IPS-18a (cell line): ENCODE results near the gene HESX1.

Experiments
- H3K27ac ChIP-seq: one replicate; pipeline ENCODE4 v1.5.1; 2013; ENCODE audit warnings: low read length
- H3K27me3 ChIP-seq: one replicate; pipeline ENCODE4 v1.6.1; 2013; ENCODE audit warnings: mild to moderate bottlenecking, low read length; ENCODE audit not compliant: control insufficient read depth, insufficient read depth
- H3K36me3 ChIP-seq: one replicate; pipeline ENCODE4 v1.6.1; 2013; ENCODE audit warnings: low read depth, low read length; ENCODE audit not compliant: control insufficient read depth
- H3K4me1 ChIP-seq: one replicate; pipeline ENCODE4 v1.6.1; 2013; ENCODE audit warnings: low read depth, low read length; ENCODE audit not compliant: control insufficient read depth
- H3K4me3 ChIP-seq: one replicate; pipeline ENCODE4 v1.5.1; 2013; ENCODE audit warnings: low read length
- H3K9ac ChIP-seq: one replicate; pipeline ENCODE4 v1.6.1; 2013; ENCODE audit warnings: mild to moderate bottlenecking, low read length, moderate library complexity
- H3K9me3 ChIP-seq: one replicate; pipeline ENCODE4 v1.6.1; 2013; ENCODE audit warnings: low read depth, low read length; ENCODE audit not compliant: control insufficient read depth

HESX1 gene

GRCh38 chr3:57164657-57165573 lies 34.9 kb downstream of the HESX1 start, which contains the start of gene IL17RD:
TSS of gene IL17RD (minus strand) at chr3:57165353. CDS start at chr3:57165286, 67 bp downstream.
- no peaks in the 10 kb centered on the region for H3K36me3 ChIP-seq
- peak within 1 kb of the TSS; percentile 86 for H3K4me3 ChIP-seq
- H3K27me3 ChIP-seq, result peaks cover 35% of the 10 kb centered on the region
- H3K9ac ChIP-seq, result peak within 1 kb of the TSS; percentile 86
- no peak within 1 kb of the TSS for H3K27ac ChIP-seq
- no peaks in the 10 kb centered on the region for H3K9me3 ChIP-seq
- H3K4me1 ChIP-seq, result peaks cover 47% of the 10 kb centered on the region

GRCh38 chr3:57164217-57164656 lies 35.5 kb downstream of the HESX1 start:
- Histone ChIP-seq H3K9me3 (no peaks in the 10 kb centered on the region), H3K4me3 (peak overlapping the region; percentile 86), H3K27ac (no peak overlapping the region), H3K27me3 (peaks cover 35% of the 10 kb centered on the region), H3K9ac (peak overlapping the region; percentile 86), H3K36me3 (no peaks in the 10 kb centered on the region), H3K4me1 (peaks cover 51% of the 10 kb centered on the region)

GRCh38 chr3:57163751-57164150 lies 36.0 kb downstream of the HESX1 start:
- H3K27ac ChIP-seq, result no peak overlapping the region
- H3K27me3 ChIP-seq, result peaks cover 32% of the 10 kb centered on the region
- no peaks in the 10 kb centered on the region for H3K9me3 ChIP-seq
- no peaks in the 10 kb centered on the region for H3K36me3 ChIP-seq
- peaks cover 56% of the 10 kb centered on the region for H3K4me1 ChIP-seq
- peak overlapping the region; percentile 86 for H3K9ac ChIP-seq
- H3K4me3 ChIP-seq, result peak overlapping the region; percentile 86

- H3K27ac ChIP-seq, result no peak overlapping the region
- peaks cover 74% of the 10 kb centered on the region for H3K4me1 ChIP-seq
- peaks cover 50% of the 10 kb centered on the region for H3K27me3 ChIP-seq
- H3K9ac ChIP-seq, result no peak overlapping the region
- no peaks in the 10 kb centered on the region for H3K36me3 ChIP-seq
- H3K9me3 ChIP-seq, result no peaks in the 10 kb centered on the region
- H3K4me3 ChIP-seq, result peak overlapping the region; percentile 42
These were observed 37.9 kb downstream of the HESX1 start for GRCh38 chr3:57161915-57162314.

- H3K9ac ChIP-seq, result no peak overlapping the region
- H3K9me3 ChIP-seq, result no peaks in the 10 kb centered on the region
- H3K27me3 ChIP-seq, result peaks cover 56% of the 10 kb centered on the region
- H3K4me3 ChIP-seq, result peak overlapping the region; percentile 32
- peaks cover 81% of the 10 kb centered on the region for H3K4me1 ChIP-seq
- no peaks in the 10 kb centered on the region for H3K36me3 ChIP-seq
- H3K27ac ChIP-seq, result no peak overlapping the region
These were observed 38.8 kb downstream of the HESX1 start for GRCh38 chr3:57160765-57161538.

GRCh38 chr3:57160076-57160764 lies 39.6 kb downstream of the HESX1 start:
- Histone ChIP-seq H3K9me3 (no peaks in the 10 kb centered on the region), H3K27ac (no peak overlapping the region), H3K36me3 (no peaks in the 10 kb centered on the region), H3K4me3 (peak overlapping the region; percentile 32), H3K27me3 (peaks cover 56% of the 10 kb centered on the region), H3K4me1 (peaks cover 79% of the 10 kb centered on the region), H3K9ac (peak overlapping the region; percentile 25)

GRCh38 chr3:57158813-57159738 lies 40.7 kb downstream of the HESX1 start:
- Histone ChIP-seq H3K9me3 (no peaks in the 10 kb centered on the region), H3K4me3 (peak overlapping the region; percentile 28), H3K27me3 (peaks cover 52% of the 10 kb centered on the region), H3K4me1 (peaks cover 89% of the 10 kb centered on the region), H3K9ac (no peak overlapping the region), H3K27ac (no peak overlapping the region), H3K36me3 (no peaks in the 10 kb centered on the region)

DNA sequence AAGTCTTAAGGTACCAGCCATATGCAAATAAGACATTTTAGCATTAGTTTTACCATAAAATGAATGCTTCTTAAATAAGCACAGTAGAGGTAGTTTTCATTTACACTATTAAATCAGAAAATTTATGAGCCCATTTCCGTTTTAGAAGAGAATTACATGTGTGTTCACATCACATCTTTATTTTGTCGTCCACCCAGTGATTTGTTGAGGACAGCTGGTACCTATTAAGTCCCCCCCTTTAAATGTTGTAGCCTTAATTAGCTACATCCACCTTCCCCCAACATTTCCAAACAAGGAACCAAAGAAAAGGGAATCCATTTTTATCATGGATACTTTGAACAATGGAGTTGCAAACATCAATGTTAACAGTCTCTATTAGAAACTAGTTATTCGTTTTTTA lies 41.5 kb downstream of the HESX1 start:
- Histone ChIP-seq H3K36me3 (no peaks in the 10 kb centered on the region), H3K27ac (no peak overlapping the region), H3K4me3 (peak overlapping the region; percentile 28), H3K9me3 (no peaks in the 10 kb centered on the region), H3K4me1 (peaks cover 85% of the 10 kb centered on the region), H3K27me3 (peaks cover 46% of the 10 kb centered on the region), H3K9ac (no peak overlapping the region)

DNA sequence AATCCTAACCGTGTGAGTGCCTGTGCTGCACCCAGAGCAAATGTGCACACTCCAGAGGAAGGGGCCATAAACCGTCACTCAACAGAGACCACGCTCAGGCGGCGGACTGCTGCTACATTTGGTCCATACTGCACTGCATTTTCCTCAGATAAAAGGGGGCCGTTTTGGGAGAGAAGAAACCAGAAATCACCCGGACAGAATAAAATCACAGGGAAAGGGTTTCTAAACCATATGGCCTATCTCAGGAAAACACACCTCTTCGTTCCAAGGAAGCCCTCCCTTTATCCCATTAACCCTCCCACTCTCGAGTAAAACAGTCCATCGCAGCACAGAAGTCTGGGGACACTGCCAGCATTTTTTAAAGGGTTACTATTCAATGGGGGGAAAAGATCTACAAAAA lies 42.2 kb downstream of the HESX1 start:
- H3K27ac ChIP-seq, result no peak overlapping the region
- no peaks in the 10 kb centered on the region for H3K9me3 ChIP-seq
- peak overlapping the region; percentile 28 for H3K4me3 ChIP-seq
- no peak overlapping the region for H3K9ac ChIP-seq
- peaks cover 38% of the 10 kb centered on the region for H3K27me3 ChIP-seq
- peaks cover 85% of the 10 kb centered on the region for H3K4me1 ChIP-seq
- no peaks in the 10 kb centered on the region for H3K36me3 ChIP-seq

GRCh38 chr3:57155310-57155643 lies 44.5 kb downstream of the HESX1 start:
- Histone ChIP-seq H3K4me3 (no peak overlapping the region), H3K36me3 (no peaks in the 10 kb centered on the region), H3K27ac (no peak overlapping the region), H3K27me3 (peaks cover 24% of the 10 kb centered on the region), H3K9me3 (no peaks in the 10 kb centered on the region), H3K9ac (no peak overlapping the region), H3K4me1 (peaks cover 85% of the 10 kb centered on the region)
